Ishikawa (cell line): ENCODE measurements around the gene PDZD2.

Source experiments
- CEBPB ChIP-seq: IDR thresholded peaks from 2 replicates; pipeline ENCODE4 v1.6.1; 2012
- CREB1 ChIP-seq: IDR thresholded peaks from 2 replicates; pipeline ENCODE4 v1.6.1; 2012; ENCODE audit warnings: low read depth
- NFIC ChIP-seq: IDR thresholded peaks from 2 replicates; pipeline ENCODE4 v1.6.1; 2012
- TAF1 ChIP-seq: IDR thresholded peaks from 2 replicates; pipeline ENCODE4 v1.6.1; 2012; ENCODE audit warnings: low read depth, mild to moderate bottlenecking
- YY1 ChIP-seq: IDR thresholded peaks from 2 replicates; pipeline ENCODE4 v1.6.1; 2012; ENCODE audit warnings: low read depth
- TF ChIP-seq, protein P1 (sequence below): IDR thresholded peaks from 2 replicates; pipeline ENCODE4 v1.6.1; 2012; ENCODE audit warnings: low read depth, mild to moderate bottlenecking

DNA sequence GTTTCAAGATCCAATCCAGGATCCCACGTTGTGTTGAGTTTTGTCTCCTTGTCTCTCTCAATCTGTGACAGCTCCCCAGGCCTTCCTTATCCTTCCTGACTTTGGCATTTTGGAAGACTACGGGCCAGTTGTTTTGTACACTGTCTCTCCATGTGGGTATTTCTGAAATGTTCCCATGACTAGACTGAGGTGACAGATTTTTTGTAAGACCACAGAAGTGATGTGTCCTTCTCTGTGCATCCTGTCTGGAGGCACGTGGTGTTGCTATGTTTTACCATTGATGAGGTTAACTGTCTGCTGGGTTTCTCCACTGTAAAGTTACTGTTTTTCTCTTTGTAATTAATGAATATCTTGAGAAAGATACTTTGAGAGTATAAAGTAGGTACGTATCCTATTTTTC is 15.7 kb upstream of the PDZD2 start:
- TF ChIP-seq YY1 (no peak), CEBPB (no peak), TAF1 (no peak), CREB1 (no peak), NFIC (no peak)
- TF ChIP-seq, protein P1, sequence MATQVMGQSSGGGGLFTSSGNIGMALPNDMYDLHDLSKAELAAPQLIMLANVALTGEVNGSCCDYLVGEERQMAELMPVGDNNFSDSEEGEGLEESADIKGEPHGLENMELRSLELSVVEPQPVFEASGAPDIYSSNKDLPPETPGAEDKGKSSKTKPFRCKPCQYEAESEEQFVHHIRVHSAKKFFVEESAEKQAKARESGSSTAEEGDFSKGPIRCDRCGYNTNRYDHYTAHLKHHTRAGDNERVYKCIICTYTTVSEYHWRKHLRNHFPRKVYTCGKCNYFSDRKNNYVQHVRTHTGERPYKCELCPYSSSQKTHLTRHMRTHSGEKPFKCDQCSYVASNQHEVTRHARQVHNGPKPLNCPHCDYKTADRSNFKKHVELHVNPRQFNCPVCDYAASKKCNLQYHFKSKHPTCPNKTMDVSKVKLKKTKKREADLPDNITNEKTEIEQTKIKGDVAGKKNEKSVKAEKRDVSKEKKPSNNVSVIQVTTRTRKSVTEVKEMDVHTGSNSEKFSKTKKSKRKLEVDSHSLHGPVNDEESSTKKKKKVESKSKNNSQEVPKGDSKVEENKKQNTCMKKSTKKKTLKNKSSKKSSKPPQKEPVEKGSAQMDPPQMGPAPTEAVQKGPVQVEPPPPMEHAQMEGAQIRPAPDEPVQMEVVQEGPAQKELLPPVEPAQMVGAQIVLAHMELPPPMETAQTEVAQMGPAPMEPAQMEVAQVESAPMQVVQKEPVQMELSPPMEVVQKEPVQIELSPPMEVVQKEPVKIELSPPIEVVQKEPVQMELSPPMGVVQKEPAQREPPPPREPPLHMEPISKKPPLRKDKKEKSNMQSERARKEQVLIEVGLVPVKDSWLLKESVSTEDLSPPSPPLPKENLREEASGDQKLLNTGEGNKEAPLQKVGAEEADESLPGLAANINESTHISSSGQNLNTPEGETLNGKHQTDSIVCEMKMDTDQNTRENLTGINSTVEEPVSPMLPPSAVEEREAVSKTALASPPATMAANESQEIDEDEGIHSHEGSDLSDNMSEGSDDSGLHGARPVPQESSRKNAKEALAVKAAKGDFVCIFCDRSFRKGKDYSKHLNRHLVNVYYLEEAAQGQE, result no peak
